HCT116 (cell line): Measurements from ENCODE around the gene C10orf53. TPM values are rescaled to one million over a fixed set of nuclear protein-coding genes. Genes with fewer than 3 reads are reported as not detected.

Experiments used
- ATAC-seq: fragments of 200-7000 bp; cut with Tn5 transposase; 2 replicates; pipeline ENCODE4 v1.9.1; 2020; ENCODE audit warnings: mild to moderate bottlenecking, moderate library complexity
- BruUV-seq: library from RNA; stranded (reverse); fragments of 400-500 nt; replicated peaks from 2 replicates; lab custom pipeline; 2021; lab: Mats Ljungman, UMichigan
- CTCF ChIA-PET: fragments of 300-600 bp; sonication (Branson Sonifier 250); formaldehyde crosslinking; loops from one replicate; lab custom pipeline; 2021; ENCODE audit warnings: antibody characterized with exemption; lab: Charles Lee
- POLR2A ChIA-PET: fragments of 300-600, 350-600 bp; sonication (Branson Sonifier 250); formaldehyde crosslinking; loops from one replicate; lab custom pipeline; 2021; ENCODE audit warnings: antibody characterized with exemption; lab: Charles Lee
- RAD21 ChIA-PET, 2 experiments: fragments of 300-600 bp; sonication (Branson Sonifier 250); formaldehyde crosslinking; loops; one replicate each; lab custom pipeline; 2023; ENCODE audit warnings: low total read pairs in 2 of 2; ENCODE audit not compliant: uncharacterized antibody in 2 of 2, unreplicated experiment in 2 of 2, low non-redundant PET in 1 of 2; lab: Charles Lee
- DNase-seq: peaks from one replicate; pipeline ENCODE4 v3.0.0-alpha.2; 2010; ENCODE audit warnings: low read depth, low spot score
- H2AFZ ChIP-seq: fragments of 200-600 bp; shearing (Covaris generic), sonication (generic); 2 replicates; pipeline ENCODE4 v1.6.1; 2017; ENCODE audit warnings: low read depth, mixed run types, mixed read lengths, antibody characterized with exemption, low read length; ENCODE audit not compliant: poor library complexity, severe bottlenecking
- H3K27ac ChIP-seq: 2 replicates; pipeline ENCODE4 v1.5.1; 2012; ENCODE audit warnings: low read depth, low read length
- H3K27me3 ChIP-seq: fragments of 200-600 bp; sonication (generic); 2 replicates; pipeline ENCODE4 v1.6.1; 2016; ENCODE audit warnings: mixed run types, low read length, mixed read lengths; ENCODE audit not compliant: insufficient read depth
- H3K36me3 ChIP-seq, 2 experiments: fragments of 200-500 bp in 1 of 2; fragments of 200-600 bp in 1 of 2; sonication (Bioruptor generic) in 1 of 2; sonication (generic) in 1 of 2; 2 replicates each; pipeline versions ENCODE4 v1.5.1 to v1.6.1; 2014 to 2016; ENCODE audit warnings: low read length in 2 of 2, inconsistent platforms in 1 of 2, mixed read lengths in 1 of 2, mixed run types in 1 of 2; ENCODE audit not compliant: insufficient read depth in 2 of 2, control insufficient read depth in 1 of 2
- H3K4me1 ChIP-seq, 2 experiments: fragments of 200-600 bp in 1 of 2; sonication (generic) in 1 of 2; 2 replicates each; pipeline versions ENCODE4 v1.5.1 to v1.6.1; 2012 to 2017; ENCODE audit warnings: low read length in 2 of 2, inconsistent platforms in 1 of 2, mild to moderate bottlenecking in 1 of 2, mixed read lengths in 1 of 2, mixed run types in 1 of 2, moderate library complexity in 1 of 2; ENCODE audit not compliant: insufficient read depth in 2 of 2, control insufficient read depth in 1 of 2
- H3K4me2 ChIP-seq: fragments of 200-600 bp; sonication (generic); 2 replicates; pipeline ENCODE4 v1.6.1; 2017; ENCODE audit warnings: mixed run types, low read length, mixed read lengths
- H3K4me3 ChIP-seq, 2 experiments: fragments of 200-600 bp in 1 of 2; sonication (generic) in 1 of 2; replicated peaks in 1 of 2; 2 replicates each; pipeline ENCODE4 v1.5.1; 2011 to 2016; ENCODE audit warnings: low read length in 2 of 2, control low read depth in 1 of 2, low read depth in 1 of 2, mild to moderate bottlenecking in 1 of 2, mixed read lengths in 1 of 2, mixed run types in 1 of 2
- H3K79me2 ChIP-seq: fragments of 200-600 bp; sonication (generic); 2 replicates; pipeline ENCODE4 v1.6.1; 2017; ENCODE audit warnings: mild to moderate bottlenecking, mixed run types, low read length, moderate library complexity, mixed read lengths; ENCODE audit not compliant: insufficient read depth
- H3K9ac ChIP-seq: fragments of 200-600 bp; sonication (generic); 2 replicates; pipeline ENCODE4 v1.6.1; 2016; ENCODE audit warnings: low read length, mixed read lengths
- H3K9me2 ChIP-seq: fragments of 200-600 bp; sonication (generic), shearing (Covaris generic); 2 replicates; pipeline ENCODE4 v1.6.1; 2017; ENCODE audit warnings: mixed run types, mild to moderate bottlenecking, moderate library complexity; ENCODE audit not compliant: insufficient read depth
- H3K9me3 ChIP-seq, 2 experiments: fragments of 200-500 bp in 1 of 2; fragments of 200-600 bp in 1 of 2; sonication (Bioruptor generic) in 1 of 2; sonication (generic) in 1 of 2; 2 replicates each; pipeline ENCODE4 v1.6.1; 2014 to 2017; ENCODE audit warnings: low read length in 2 of 2, mixed read lengths in 2 of 2, inconsistent platforms in 1 of 2, low read depth in 1 of 2, mild to moderate bottlenecking in 1 of 2, mixed run types in 1 of 2, moderate library complexity in 1 of 2; ENCODE audit not compliant: control insufficient read depth in 1 of 2, insufficient read depth in 1 of 2
- H4K20me1 ChIP-seq: fragments of 200-600 bp; sonication (generic), shearing (Covaris generic); 2 replicates; pipeline ENCODE4 v1.6.1; 2017; ENCODE audit warnings: mixed run types, mild to moderate bottlenecking, moderate library complexity; ENCODE audit not compliant: insufficient read depth
- CBX3 ChIP-seq: IDR thresholded peaks from 2 replicates; pipeline ENCODE4 v1.6.1; 2012; ENCODE audit warnings: low read depth
- CEBPB ChIP-seq: IDR thresholded peaks from 2 replicates; pipeline ENCODE4 v1.6.1; 2012; ENCODE audit warnings: low read depth
- EGR1 ChIP-seq: IDR thresholded peaks from 2 replicates; pipeline ENCODE4 v1.6.1; 2012; ENCODE audit warnings: low read depth
- ELF1 ChIP-seq: IDR thresholded peaks from 2 replicates; pipeline ENCODE4 v1.6.1; 2012; ENCODE audit warnings: low read depth, borderline replicate concordance
- EZH2phosphoT487 ChIP-seq: fragments of 200-600 bp; IDR thresholded peaks from 2 replicates; pipeline ENCODE4 v1.6.1; 2018; ENCODE audit warnings: antibody characterized with exemption, borderline replicate concordance
- POLR2AphosphoS5 ChIP-seq: IDR thresholded peaks from 2 replicates; pipeline ENCODE4 v1.6.1; 2011; ENCODE audit warnings: mild to moderate bottlenecking, low read depth, low read length, moderate library complexity
- RAD21 ChIP-seq: IDR thresholded peaks from 2 replicates; pipeline ENCODE4 v1.6.1; 2012; ENCODE audit warnings: low read depth, mild to moderate bottlenecking
- SIN3A ChIP-seq: IDR thresholded peaks from 2 replicates; pipeline ENCODE4 v1.6.1; 2012; ENCODE audit warnings: low read depth
- SP1 ChIP-seq: IDR thresholded peaks from 2 replicates; pipeline ENCODE4 v1.6.1; 2012; ENCODE audit warnings: low read depth
- SRF ChIP-seq: IDR thresholded peaks from 2 replicates; pipeline ENCODE4 v1.6.1; 2012; ENCODE audit warnings: low read depth
- TCF7L2 ChIP-seq: IDR thresholded peaks from 2 replicates; pipeline ENCODE4 v1.7.0; 2011; ENCODE audit warnings: borderline replicate concordance, inconsistent platforms; ENCODE audit not compliant: insufficient read depth, insufficient read length; ENCODE audit errors: extremely low read depth
- YY1 ChIP-seq: IDR thresholded peaks from 2 replicates; pipeline ENCODE4 v1.6.1; 2011; ENCODE audit warnings: low read length, low read depth, moderate library complexity, mild to moderate bottlenecking; ENCODE audit not compliant: insufficient replicate concordance; ENCODE audit errors: extremely low read depth
- ZFX ChIP-seq: fragments of 450-650 bp; IDR thresholded peaks from 2 replicates; pipeline ENCODE4 v1.6.1; 2017
- ZNF274 ChIP-seq: fragments of 200-500 bp; sonication (Bioruptor generic); IDR thresholded peaks from 2 replicates; pipeline ENCODE4 v1.6.1; 2014; ENCODE audit warnings: mild to moderate bottlenecking, low read depth, low read length, inconsistent platforms
- intact Hi-C: fragments of 100-400 bp; cut with micrococcal nuclease; formaldehyde crosslinking; loops from 2 replicates; pipeline ENCODE4 v1.10.0; 2022
- total RNA-seq: library from RNA; stranded (reverse); gene quantifications from one replicate; pipeline ENCODE4 v1.2.1, GENCODE V29; 2021; ENCODE audit not compliant: unreplicated experiment
- TF ChIP-seq, protein P1 (sequence below): IDR thresholded peaks from 2 replicates; pipeline ENCODE4 v1.6.1; 2012; ENCODE audit warnings: low read depth
- TF ChIP-seq, protein P2 (sequence below): IDR thresholded peaks from 2 replicates; pipeline ENCODE4 v1.6.1; 2011; ENCODE audit warnings: mild to moderate bottlenecking, low read length, moderate library complexity; ENCODE audit not compliant: insufficient replicate concordance; ENCODE audit errors: extremely low read depth

Gene C10orf53
- total RNA-seq, 1 experiment from 2014 or later = not detected

GRCh38 chr10:49688920-49689319 lies 9.5 kb downstream of the C10orf53 start:
- RAD21 ChIA-PET = no interaction called here
- H3K9me2 ChIP-seq = no peaks in the 10 kb centered on the region
- no peak overlapping the region for H3K27ac ChIP-seq
- CTCF ChIA-PET = no interaction called here
- POLR2A ChIA-PET = no interaction called here
- intact Hi-C loops = no loop called here
- H4K20me1 ChIP-seq = no peaks in the 10 kb centered on the region
- no TSS peak for BruUV-seq
- no peaks in the 10 kb centered on the region for H3K9me3 ChIP-seq
- H3K4me3 ChIP-seq = no peak overlapping the region
- H3K79me2 ChIP-seq = no peaks in the 10 kb centered on the region
- no peaks in the 10 kb centered on the region for H3K36me3 ChIP-seq
- H3K9ac ChIP-seq = no peak overlapping the region
- no peak overlapping the region for H3K4me2 ChIP-seq
- no peak overlapping the region for H2AFZ ChIP-seq
- ATAC-seq (no peak), DNase-seq (no peak)
- TF ChIP-seq SP1 = no peak
- no peak for TF ChIP-seq CEBPB
- no peaks in the 10 kb centered on the region for H3K4me1 ChIP-seq
- H3K27me3 ChIP-seq = peaks cover 30% of the 10 kb centered on the region; the same call in 1 of the 2 replicates

DNA sequence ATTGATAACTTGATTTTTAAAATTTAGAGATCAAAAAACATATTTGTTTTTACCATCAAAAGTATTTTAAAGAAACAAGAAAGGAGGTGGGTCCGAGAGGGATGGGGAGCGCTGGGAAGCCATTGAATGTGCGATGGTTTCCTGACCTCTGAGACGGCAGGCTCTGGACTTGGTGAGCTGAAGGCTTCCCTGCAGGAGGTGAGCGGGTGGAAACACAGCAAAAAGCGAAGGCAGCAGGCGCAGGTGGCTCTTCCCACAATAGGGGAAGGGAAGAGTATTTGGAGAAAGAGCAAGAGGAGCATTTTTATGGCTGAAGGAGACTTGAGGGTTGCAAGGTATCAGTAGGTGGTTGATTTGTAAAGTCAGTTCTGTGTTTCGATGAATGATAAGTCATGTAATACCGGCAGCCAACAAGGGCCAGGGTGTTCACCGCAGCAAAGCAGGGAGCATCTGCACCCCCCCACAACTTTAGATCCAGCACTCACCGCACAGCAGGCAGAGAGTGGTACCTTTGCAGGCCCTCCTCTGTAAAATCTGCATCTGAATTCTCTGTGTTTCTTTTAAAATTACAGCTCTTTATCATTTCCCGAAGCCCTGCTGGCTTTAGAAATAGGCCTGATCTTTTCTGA lies 10.5 kb downstream of the C10orf53 start:
- no peak for ATAC-seq
- POLR2A ChIA-PET = no interaction called here
- Histone ChIP-seq H3K4me3 (no peak overlapping the region), H3K4me1 (no peaks in the 10 kb centered on the region), H3K9me2 (no peaks in the 10 kb centered on the region), H3K79me2 (no peaks in the 10 kb centered on the region), H3K36me3 (no peaks in the 10 kb centered on the region), H3K4me2 (no peak overlapping the region), H3K9me3 (no peaks in the 10 kb centered on the region), H3K9ac (no peak overlapping the region), H3K27me3 (peaks cover 30% of the 10 kb centered on the region; the same call in 1 of the 2 replicates), H3K27ac (no peak overlapping the region), H2AFZ (no peak overlapping the region), H4K20me1 (no peaks in the 10 kb centered on the region)
- no peak for DNase-seq
- RAD21 ChIA-PET = no interaction called here
- intact Hi-C loops = no loop called here
- CTCF ChIA-PET = no interaction called here
- BruUV-seq = no TSS peak
- TF ChIP-seq, protein P1, sequence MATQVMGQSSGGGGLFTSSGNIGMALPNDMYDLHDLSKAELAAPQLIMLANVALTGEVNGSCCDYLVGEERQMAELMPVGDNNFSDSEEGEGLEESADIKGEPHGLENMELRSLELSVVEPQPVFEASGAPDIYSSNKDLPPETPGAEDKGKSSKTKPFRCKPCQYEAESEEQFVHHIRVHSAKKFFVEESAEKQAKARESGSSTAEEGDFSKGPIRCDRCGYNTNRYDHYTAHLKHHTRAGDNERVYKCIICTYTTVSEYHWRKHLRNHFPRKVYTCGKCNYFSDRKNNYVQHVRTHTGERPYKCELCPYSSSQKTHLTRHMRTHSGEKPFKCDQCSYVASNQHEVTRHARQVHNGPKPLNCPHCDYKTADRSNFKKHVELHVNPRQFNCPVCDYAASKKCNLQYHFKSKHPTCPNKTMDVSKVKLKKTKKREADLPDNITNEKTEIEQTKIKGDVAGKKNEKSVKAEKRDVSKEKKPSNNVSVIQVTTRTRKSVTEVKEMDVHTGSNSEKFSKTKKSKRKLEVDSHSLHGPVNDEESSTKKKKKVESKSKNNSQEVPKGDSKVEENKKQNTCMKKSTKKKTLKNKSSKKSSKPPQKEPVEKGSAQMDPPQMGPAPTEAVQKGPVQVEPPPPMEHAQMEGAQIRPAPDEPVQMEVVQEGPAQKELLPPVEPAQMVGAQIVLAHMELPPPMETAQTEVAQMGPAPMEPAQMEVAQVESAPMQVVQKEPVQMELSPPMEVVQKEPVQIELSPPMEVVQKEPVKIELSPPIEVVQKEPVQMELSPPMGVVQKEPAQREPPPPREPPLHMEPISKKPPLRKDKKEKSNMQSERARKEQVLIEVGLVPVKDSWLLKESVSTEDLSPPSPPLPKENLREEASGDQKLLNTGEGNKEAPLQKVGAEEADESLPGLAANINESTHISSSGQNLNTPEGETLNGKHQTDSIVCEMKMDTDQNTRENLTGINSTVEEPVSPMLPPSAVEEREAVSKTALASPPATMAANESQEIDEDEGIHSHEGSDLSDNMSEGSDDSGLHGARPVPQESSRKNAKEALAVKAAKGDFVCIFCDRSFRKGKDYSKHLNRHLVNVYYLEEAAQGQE = no peak
- TF ChIP-seq RAD21 (no peak), EZH2phosphoT487 (no peak), ZNF274 (no peak), CEBPB (no peak), SP1 (no peak), ZFX (no peak), POLR2AphosphoS5 (no peak), CBX3 (no peak), ELF1 (no peak), EGR1 (no peak), SRF (no peak), TCF7L2 (no peak), YY1 (no peak), SIN3A (no peak)
- TF ChIP-seq, protein P2, sequence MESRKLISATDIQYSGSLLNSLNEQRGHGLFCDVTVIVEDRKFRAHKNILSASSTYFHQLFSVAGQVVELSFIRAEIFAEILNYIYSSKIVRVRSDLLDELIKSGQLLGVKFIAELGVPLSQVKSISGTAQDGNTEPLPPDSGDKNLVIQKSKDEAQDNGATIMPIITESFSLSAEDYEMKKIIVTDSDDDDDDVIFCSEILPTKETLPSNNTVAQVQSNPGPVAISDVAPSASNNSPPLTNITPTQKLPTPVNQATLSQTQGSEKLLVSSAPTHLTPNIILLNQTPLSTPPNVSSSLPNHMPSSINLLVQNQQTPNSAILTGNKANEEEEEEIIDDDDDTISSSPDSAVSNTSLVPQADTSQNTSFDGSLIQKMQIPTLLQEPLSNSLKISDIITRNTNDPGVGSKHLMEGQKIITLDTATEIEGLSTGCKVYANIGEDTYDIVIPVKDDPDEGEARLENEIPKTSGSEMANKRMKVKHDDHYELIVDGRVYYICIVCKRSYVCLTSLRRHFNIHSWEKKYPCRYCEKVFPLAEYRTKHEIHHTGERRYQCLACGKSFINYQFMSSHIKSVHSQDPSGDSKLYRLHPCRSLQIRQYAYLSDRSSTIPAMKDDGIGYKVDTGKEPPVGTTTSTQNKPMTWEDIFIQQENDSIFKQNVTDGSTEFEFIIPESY = no peak
